Memory B cell (primary cell): ENCODE measurements around the gene NTN1.
"Not testable (repeated sequence)": the region's sequence is repeated elsewhere in the genome, so short reads cannot be mapped to it uniquely, and the experiment has no call there.

Experiments
- ATAC-seq: fragments of 150-1000 bp; cut with Tn5 transposase; 2 replicates; pipeline ENCODE4 v1.10.0; 2021; ENCODE audit warnings: low read depth, mild to moderate bottlenecking, moderate library complexity
- DNase-seq, 2 donors: peaks; one replicate each; pipeline ENCODE4 v3.0.0; 2022; ENCODE audit warnings: low spot score in 2 of 2
- H3K27ac Mint-ChIP-seq: one replicate; pipeline ENCODE4 v1.8.0; 2022; ENCODE audit warnings: mild to moderate bottlenecking, moderate library complexity, mixed read lengths
- H3K27me3 Mint-ChIP-seq: one replicate; pipeline ENCODE4 v1.8.0; 2022; ENCODE audit warnings: mixed read lengths
- H3K36me3 Mint-ChIP-seq: one replicate; pipeline ENCODE4 v1.8.0; 2022; ENCODE audit warnings: mild to moderate bottlenecking, mixed read lengths
- H3K4me1 Mint-ChIP-seq: one replicate; pipeline ENCODE4 v1.8.0; 2022; ENCODE audit warnings: mixed read lengths
- H3K4me3 Mint-ChIP-seq: one replicate; pipeline ENCODE4 v1.8.0; 2022; ENCODE audit warnings: mild to moderate bottlenecking, moderate library complexity, mixed read lengths
- H3K9me3 Mint-ChIP-seq: one replicate; pipeline ENCODE4 v1.8.0; 2022; ENCODE audit warnings: mixed read lengths

NTN1 gene

GRCh38 chr17:9257630-9257965 lies 236.3 kb downstream of the NTN1 start:
- ATAC-seq, H3K9me3 Mint-ChIP-seq, H3K4me3 Mint-ChIP-seq, H3K27me3 Mint-ChIP-seq, DNase-seq, H3K27ac Mint-ChIP-seq: not testable (repeated sequence)
- peaks cover 18% of the 10 kb centered on the region for H3K36me3 Mint-ChIP-seq
- H3K4me1 Mint-ChIP-seq = peaks cover 12% of the 10 kb centered on the region

- Mint-ChIP-seq H3K27ac (no peak overlapping the region), H3K9me3 (no peaks in the 10 kb centered on the region), H3K4me3 (no peak overlapping the region), H3K4me1 (peaks cover 12% of the 10 kb centered on the region), H3K27me3 (no peaks in the 10 kb centered on the region), H3K36me3 (peaks cover 12% of the 10 kb centered on the region)
- DNase-seq = no peak
- no peak for ATAC-seq
These were observed 237.1 kb downstream of the NTN1 start for GRCh38 chr17:9258115-9259015.

GRCh38 chr17:9259419-9259818 lies 238.1 kb downstream of the NTN1 start:
- ATAC-seq (no peak), DNase-seq (no peak)
- Mint-ChIP-seq H3K27ac (no peak overlapping the region), H3K9me3 (peaks cover 5% of the 10 kb centered on the region), H3K4me3 (no peak overlapping the region), H3K4me1 (peaks cover 12% of the 10 kb centered on the region), H3K36me3 (peaks cover 18% of the 10 kb centered on the region), H3K27me3 (no peaks in the 10 kb centered on the region)

GRCh38 chr17:9261081-9262012 lies 240.0 kb downstream of the NTN1 start:
- no peak for ATAC-seq
- no peaks in the 10 kb centered on the region for H3K27me3 Mint-ChIP-seq
- H3K4me1 Mint-ChIP-seq = peaks cover 12% of the 10 kb centered on the region
- H3K27ac Mint-ChIP-seq = no peak overlapping the region
- peaks cover 22% of the 10 kb centered on the region for H3K36me3 Mint-ChIP-seq
- peaks cover 5% of the 10 kb centered on the region for H3K9me3 Mint-ChIP-seq
- DNase-seq = no peak
- no peak overlapping the region for H3K4me3 Mint-ChIP-seq

GRCh38 chr17:9266031-9266680 lies 244.8 kb downstream of the NTN1 start:
- ATAC-seq (no peak), DNase-seq (no peak)
- H3K4me1 Mint-ChIP-seq = no peaks in the 10 kb centered on the region
- no peak overlapping the region for H3K4me3 Mint-ChIP-seq
- no peaks in the 10 kb centered on the region for H3K27me3 Mint-ChIP-seq
- H3K9me3 Mint-ChIP-seq = peaks cover 5% of the 10 kb centered on the region
- peaks cover 24% of the 10 kb centered on the region for H3K36me3 Mint-ChIP-seq
- H3K27ac Mint-ChIP-seq = no peak overlapping the region

- no peak for DNase-seq
- H3K9me3 Mint-ChIP-seq = peaks cover 5% of the 10 kb centered on the region
- H3K4me1 Mint-ChIP-seq = no peaks in the 10 kb centered on the region
- H3K27me3 Mint-ChIP-seq = no peaks in the 10 kb centered on the region
- H3K36me3 Mint-ChIP-seq = peaks cover 24% of the 10 kb centered on the region
- no peak overlapping the region for H3K4me3 Mint-ChIP-seq
- no peak overlapping the region for H3K27ac Mint-ChIP-seq
- ATAC-seq = no peak
These were observed 245.4 kb downstream of the NTN1 start for GRCh38 chr17:9266697-9267117.

- peaks cover 23% of the 10 kb centered on the region for H3K36me3 Mint-ChIP-seq
These were observed 247.2 kb downstream of the NTN1 start for GRCh38 chr17:9268546-9268945.

GRCh38 chr17:9269350-9270035 lies 248.2 kb downstream of the NTN1 start:
- DNase-seq (no peak), ATAC-seq (no peak)
- Mint-ChIP-seq H3K27me3 (no peaks in the 10 kb centered on the region), H3K27ac (no peak overlapping the region), H3K9me3 (no peaks in the 10 kb centered on the region), H3K4me3 (no peak overlapping the region), H3K4me1 (no peaks in the 10 kb centered on the region), H3K36me3 (peaks cover 15% of the 10 kb centered on the region)

More at GRCh38 chr17:9268546-9268945, 247.2 kb downstream of the NTN1 start:
- Mint-ChIP-seq H3K9me3 (peaks cover 5% of the 10 kb centered on the region), H3K27me3 (no peaks in the 10 kb centered on the region), H3K27ac (no peak overlapping the region), H3K4me1 (no peaks in the 10 kb centered on the region), H3K4me3 (no peak overlapping the region)
- DNase-seq (no peak), ATAC-seq (no peak)

- H3K36me3 Mint-ChIP-seq = peaks cover 10% of the 10 kb centered on the region
- no peak overlapping the region for H3K27ac Mint-ChIP-seq
- ATAC-seq (no peak), DNase-seq (no peak)
- H3K4me1 Mint-ChIP-seq = no peaks in the 10 kb centered on the region
- no peaks in the 10 kb centered on the region for H3K9me3 Mint-ChIP-seq
- H3K4me3 Mint-ChIP-seq = no peak overlapping the region
- H3K27me3 Mint-ChIP-seq = no peaks in the 10 kb centered on the region
These were observed 249.6 kb downstream of the NTN1 start for GRCh38 chr17:9270921-9271320.

GRCh38 chr17:9271989-9272388 lies 250.7 kb downstream of the NTN1 start:
- Mint-ChIP-seq H3K36me3 (peaks cover 9% of the 10 kb centered on the region), H3K27me3 (no peaks in the 10 kb centered on the region), H3K9me3 (no peaks in the 10 kb centered on the region), H3K4me3 (no peak overlapping the region), H3K4me1 (no peaks in the 10 kb centered on the region), H3K27ac (no peak overlapping the region)
- ATAC-seq = no peak
- no peak for DNase-seq

GRCh38 chr17:9272501-9273200 lies 251.3 kb downstream of the NTN1 start:
- Mint-ChIP-seq H3K27me3 (no peaks in the 10 kb centered on the region), H3K4me1 (no peaks in the 10 kb centered on the region), H3K36me3 (peaks cover 11% of the 10 kb centered on the region), H3K27ac (no peak overlapping the region), H3K4me3 (no peak overlapping the region), H3K9me3 (no peaks in the 10 kb centered on the region)
- DNase-seq = no peak
- ATAC-seq = no peak

GRCh38 chr17:9273428-9274391 lies 252.4 kb downstream of the NTN1 start:
- no peak for ATAC-seq
- Mint-ChIP-seq H3K36me3 (peaks cover 11% of the 10 kb centered on the region), H3K9me3 (no peaks in the 10 kb centered on the region), H3K27me3 (no peaks in the 10 kb centered on the region), H3K27ac (no peak overlapping the region), H3K4me3 (no peak overlapping the region), H3K4me1 (no peaks in the 10 kb centered on the region)
- no peak for DNase-seq
